Neuron (in vitro differentiated cells): ENCODE results near the gene MTA1.

Experiments
- H2AFZ ChIP-seq: one replicate; pipeline ENCODE4 v1.6.1; 2013; ENCODE audit warnings: low read depth, mild to moderate bottlenecking, inconsistent platforms, low read length, moderate library complexity
- H3K27me3 ChIP-seq: one replicate; pipeline ENCODE4 v1.6.1; 2013; ENCODE audit warnings: low read length; ENCODE audit not compliant: insufficient read depth
- H3K36me3 ChIP-seq: one replicate; pipeline ENCODE4 v1.6.1; 2013; ENCODE audit warnings: low read length; ENCODE audit not compliant: insufficient read depth
- H3K4me1 ChIP-seq: one replicate; pipeline ENCODE4 v1.6.1; 2013; ENCODE audit warnings: low read length; ENCODE audit not compliant: insufficient read depth
- H3K4me3 ChIP-seq: 2 replicates; pipeline ENCODE4 v1.5.1; 2013; ENCODE audit warnings: mild to moderate bottlenecking, low read length, moderate library complexity
- H3K9me3 ChIP-seq: one replicate; pipeline ENCODE4 v1.6.1; 2013; ENCODE audit warnings: low read length

MTA1 gene

DNA sequence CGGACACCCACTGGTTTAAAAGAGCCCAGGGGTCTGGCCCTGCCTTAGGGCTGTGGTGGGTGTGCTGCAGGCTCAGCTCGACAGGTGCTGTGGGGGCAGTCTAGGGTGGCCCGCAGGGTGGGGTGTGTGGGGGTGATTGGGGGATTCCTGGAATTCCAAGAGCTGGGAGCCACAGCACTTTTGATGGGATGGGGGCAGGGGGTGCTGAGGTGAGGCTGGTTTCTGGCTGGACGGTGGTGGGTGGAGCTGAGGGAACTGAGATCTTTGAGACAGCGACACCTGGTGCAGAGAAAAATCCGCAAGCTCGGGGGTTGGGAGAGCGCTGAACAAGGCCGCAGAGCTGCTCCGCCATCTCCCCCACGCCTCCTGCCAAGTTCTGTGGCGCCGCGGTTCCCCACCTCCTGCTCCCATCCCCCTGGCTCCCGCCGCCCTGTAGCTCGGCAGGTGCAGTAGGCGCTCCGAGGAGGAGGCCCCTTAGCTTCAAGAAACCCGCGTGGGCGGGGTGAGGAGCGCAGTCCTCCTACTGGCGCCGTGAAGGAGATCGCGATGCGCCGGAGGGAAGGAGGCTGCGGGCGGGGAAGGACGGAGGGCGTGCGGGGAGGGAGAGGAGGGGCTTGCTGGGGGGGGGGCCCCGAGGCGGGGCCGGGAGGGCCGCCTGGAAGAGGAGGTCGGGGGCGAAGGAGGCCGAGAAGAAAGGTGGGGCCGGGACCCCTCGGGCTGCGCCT lies 70.1 kb downstream of the MTA1 start:
- Histone ChIP-seq H3K27me3 (no peaks in the 10 kb centered on the region), H3K4me3 (peak overlapping the region; percentile 60), H3K9me3 (no peaks in the 10 kb centered on the region), H3K36me3 (no peaks in the 10 kb centered on the region), H3K4me1 (peaks cover 35% of the 10 kb centered on the region), H2AFZ (peak overlapping the region; percentile 86)

GRCh38 chr14:105490267-105490571 lies 70.6 kb downstream of the MTA1 start:
- no peaks in the 10 kb centered on the region for H3K27me3 ChIP-seq
- peak overlapping the region; percentile 86 for H2AFZ ChIP-seq
- no peaks in the 10 kb centered on the region for H3K9me3 ChIP-seq
- H3K4me1 ChIP-seq: peaks cover 29% of the 10 kb centered on the region
- H3K4me3 ChIP-seq: peak overlapping the region; percentile 60
- no peaks in the 10 kb centered on the region for H3K36me3 ChIP-seq

DNA sequence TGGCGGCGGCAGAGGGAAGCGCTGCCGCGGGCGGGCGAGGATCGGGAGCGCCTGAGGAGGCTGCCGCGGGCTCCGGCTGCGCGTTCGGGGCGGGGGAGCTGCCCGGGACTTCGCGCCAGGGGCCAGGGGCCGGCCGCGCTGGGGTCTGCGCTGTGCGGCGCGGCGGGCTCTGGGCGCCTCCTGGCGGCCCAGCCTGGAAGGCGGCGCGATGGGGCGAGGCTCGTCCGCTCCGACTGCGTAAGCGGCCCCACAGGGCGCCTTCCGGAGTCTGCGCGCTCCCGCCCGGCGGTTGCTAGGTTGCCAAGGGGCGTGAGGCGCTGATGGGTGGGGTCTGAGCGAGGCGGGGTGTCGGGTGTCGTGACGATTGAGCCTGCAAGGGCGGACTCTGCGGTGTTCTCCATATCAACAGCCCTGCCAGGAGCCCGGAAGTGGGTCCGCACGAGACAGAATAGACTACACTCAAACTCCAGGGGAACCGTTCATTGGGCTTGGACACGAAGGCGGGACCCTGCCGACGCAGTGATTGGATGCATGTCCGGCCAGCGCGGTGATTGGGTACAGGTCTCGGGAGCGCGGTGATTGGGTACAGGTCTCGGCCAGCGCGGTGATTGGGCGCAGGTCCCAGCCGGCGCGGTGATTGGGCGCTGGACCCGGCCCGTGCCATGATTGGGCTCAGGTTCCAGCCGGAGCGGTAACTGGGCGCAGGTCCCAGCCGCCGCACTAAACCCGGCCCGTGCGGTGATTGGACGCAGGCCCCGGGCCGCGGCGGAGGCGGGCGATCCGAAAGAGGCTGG lies 71.1 kb downstream of the MTA1 start, which contains the start of gene TEDC1:
TSS of gene TEDC1 (plus strand) at position 675 of the 794 bp plus-strand sequence. CDS start 130 bp downstream, outside the sequence.
- Histone ChIP-seq H3K4me3 (peak within 1 kb of the TSS; percentile 60), H3K27me3 (no peaks in the 10 kb centered on the region), H2AFZ (peak within 1 kb of the TSS; percentile 86), H3K9me3 (no peaks in the 10 kb centered on the region), H3K36me3 (no peaks in the 10 kb centered on the region), H3K4me1 (peaks cover 24% of the 10 kb centered on the region)

DNA sequence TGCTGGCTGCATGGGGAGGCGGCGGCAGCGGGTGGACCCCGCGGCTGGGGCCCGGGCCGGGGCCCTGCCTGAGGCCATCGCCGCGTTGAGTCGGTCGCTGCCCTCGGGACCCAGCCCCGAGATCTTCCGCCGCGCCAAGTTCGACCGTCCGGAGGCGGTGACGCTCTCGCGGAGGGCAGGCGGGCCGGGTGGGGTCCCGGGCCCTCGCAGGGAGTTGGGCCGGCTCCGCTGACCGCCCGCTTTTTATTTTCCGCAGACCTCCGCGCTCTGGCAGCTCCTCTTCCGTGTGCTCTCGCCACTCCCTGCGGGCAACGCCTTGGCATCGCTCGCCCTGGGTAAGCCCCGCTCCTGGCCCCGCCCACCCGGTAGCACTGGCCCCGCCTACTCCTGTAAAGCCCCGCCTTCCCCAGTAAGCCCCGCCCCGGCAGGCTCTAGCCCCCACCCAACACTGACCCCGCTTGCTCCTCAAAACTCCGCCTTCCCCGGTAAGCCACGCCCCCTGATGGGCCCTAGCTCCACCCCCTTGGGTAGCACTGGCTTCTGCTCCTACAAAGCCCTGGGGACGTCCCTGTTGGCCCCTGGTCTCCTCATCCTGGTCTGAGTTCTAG lies 71.8 kb downstream of the MTA1 start:
- Histone ChIP-seq H3K4me3 (peak overlapping the region; percentile 51), H3K27me3 (no peaks in the 10 kb centered on the region), H3K4me1 (peaks cover 19% of the 10 kb centered on the region), H3K9me3 (no peaks in the 10 kb centered on the region), H3K36me3 (no peaks in the 10 kb centered on the region), H2AFZ (no peak overlapping the region)

GRCh38 chr14:105492031-105492970 lies 72.7 kb downstream of the MTA1 start:
- H3K4me1 ChIP-seq: peaks cover 19% of the 10 kb centered on the region
- no peaks in the 10 kb centered on the region for H3K9me3 ChIP-seq
- no peaks in the 10 kb centered on the region for H3K27me3 ChIP-seq
- no peak overlapping the region for H2AFZ ChIP-seq
- H3K36me3 ChIP-seq: no peaks in the 10 kb centered on the region
- peak overlapping the region; percentile 51 for H3K4me3 ChIP-seq

DNA sequence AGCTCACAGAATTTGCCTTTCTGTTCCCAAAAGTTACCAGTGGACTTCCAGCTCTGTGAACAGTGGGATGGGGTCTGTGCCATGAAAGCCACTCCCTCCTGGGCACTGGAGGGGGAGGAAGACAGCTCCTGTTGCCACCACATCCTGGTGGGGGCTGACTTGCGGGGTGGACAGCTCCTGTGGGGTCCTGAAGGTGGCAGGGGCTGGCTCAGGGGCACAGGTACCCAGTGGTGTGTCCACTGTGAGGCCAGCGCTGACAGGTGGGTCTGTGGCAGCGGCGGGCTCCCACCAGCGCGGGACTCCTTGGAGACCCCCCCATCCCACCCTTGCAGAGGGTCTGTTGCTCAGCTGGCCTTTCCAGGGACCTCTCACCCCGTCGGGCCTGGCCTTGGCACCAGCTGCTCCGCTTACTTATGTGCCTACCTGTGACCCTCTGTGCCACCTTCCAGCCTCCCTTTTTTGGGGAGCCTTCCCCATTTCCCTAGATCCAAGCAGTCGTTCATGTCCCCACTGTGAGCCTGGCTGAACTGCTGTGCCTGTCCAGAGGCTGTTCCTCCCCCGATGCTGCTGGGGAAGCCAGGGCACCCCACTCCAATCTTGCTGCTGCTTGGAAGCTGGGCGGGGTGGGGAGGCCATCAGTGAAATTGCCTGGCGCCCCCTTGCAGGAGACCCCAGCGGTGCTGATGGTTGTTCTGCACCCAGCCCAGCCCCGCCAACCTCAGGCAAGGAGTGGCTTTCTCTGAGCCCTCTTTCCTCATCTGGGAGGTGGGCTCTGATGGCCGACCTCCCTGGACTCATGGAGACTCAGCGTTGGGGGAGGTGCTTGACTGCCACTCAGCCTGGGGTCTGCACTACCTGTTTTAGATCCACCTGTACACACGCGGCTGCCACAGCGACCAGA lies 73.6 kb downstream of the MTA1 start:
- Histone ChIP-seq H3K27me3 (no peaks in the 10 kb centered on the region), H2AFZ (no peak overlapping the region), H3K36me3 (no peaks in the 10 kb centered on the region), H3K4me3 (no peak overlapping the region), H3K9me3 (no peaks in the 10 kb centered on the region), H3K4me1 (peaks cover 13% of the 10 kb centered on the region)

- Histone ChIP-seq H3K27me3 (no peaks in the 10 kb centered on the region), H3K4me1 (peaks cover 6% of the 10 kb centered on the region), H3K9me3 (no peaks in the 10 kb centered on the region), H3K36me3 (no peaks in the 10 kb centered on the region), H3K4me3 (no peak overlapping the region), H2AFZ (no peak overlapping the region)
These were observed 74.4 kb downstream of the MTA1 start for GRCh38 chr14:105493921-105494605.

DNA sequence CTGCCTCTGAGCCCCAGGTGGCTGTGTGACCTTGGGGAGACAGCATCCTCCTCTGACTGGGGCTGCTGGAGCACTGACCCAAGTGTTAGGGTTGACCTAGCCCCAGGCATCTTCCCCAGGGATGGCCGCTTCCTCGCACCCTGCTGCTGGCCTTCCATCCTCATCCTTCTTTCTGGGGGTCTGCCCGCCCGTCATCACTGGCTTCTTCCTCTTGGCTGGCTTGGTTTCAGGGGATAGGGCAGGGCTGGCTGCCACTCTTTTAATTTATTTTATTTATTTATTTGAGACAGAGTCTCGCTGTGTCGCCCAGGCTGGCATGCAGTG lies 74.9 kb downstream of the MTA1 start:
- H3K4me3 ChIP-seq: no peak overlapping the region

GRCh38 chr14:105495101-105495989 lies 75.7 kb downstream of the MTA1 start:
- Histone ChIP-seq H3K27me3 (no peaks in the 10 kb centered on the region), H3K4me1 (peaks cover 4% of the 10 kb centered on the region), H2AFZ (no peak overlapping the region), H3K4me3 (no peak overlapping the region), H3K36me3 (no peaks in the 10 kb centered on the region), H3K9me3 (no peaks in the 10 kb centered on the region)

More for the DNA sequence above, 74.9 kb downstream of the MTA1 start:
- Histone ChIP-seq H3K27me3 (no peaks in the 10 kb centered on the region), H2AFZ (no peak overlapping the region), H3K4me1 (peaks cover 4% of the 10 kb centered on the region), H3K9me3 (no peaks in the 10 kb centered on the region), H3K36me3 (no peaks in the 10 kb centered on the region)

DNA sequence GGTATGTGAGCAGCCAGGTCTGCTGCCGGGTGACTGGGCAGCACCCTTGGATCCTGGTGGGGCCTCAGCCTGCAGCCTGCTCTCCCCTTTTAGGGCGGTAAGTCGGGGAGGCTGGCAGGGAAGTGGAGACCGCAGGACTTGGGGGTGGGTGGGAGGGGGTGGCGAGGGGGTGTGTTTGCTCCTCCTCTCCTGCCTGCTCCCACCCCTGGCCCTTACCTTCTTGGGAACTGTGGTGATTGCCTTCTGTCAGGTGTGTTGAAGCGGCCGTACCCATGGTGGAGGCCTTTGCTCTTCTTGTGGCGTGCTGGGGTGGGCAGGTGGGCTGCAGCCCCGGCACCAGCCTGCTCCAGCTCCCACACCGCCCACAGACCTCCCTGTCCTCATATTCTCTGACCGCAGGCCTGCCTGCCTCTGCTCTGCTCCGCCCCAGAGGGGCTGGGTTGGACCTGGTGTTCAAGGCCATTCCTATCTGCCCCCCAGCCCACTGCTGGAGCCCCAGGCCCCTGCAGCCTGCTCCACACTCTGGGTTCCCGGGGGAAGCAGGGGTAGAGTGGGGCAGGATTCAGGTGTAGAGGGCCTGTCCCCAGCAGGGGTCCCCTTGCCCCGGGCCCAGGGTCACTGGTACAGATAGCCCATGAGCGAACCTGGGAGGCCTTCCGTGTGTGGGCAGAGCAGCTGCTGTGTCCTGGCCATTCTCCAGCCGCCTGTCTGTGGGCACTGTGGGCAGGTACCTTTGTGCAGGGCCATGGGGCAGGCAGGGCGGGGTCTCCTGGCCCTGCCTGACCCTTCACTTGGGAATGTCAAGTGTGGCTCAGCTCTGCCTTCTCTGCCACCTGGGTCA lies 76.6 kb downstream of the MTA1 start:
- H3K4me1 ChIP-seq: peaks cover 4% of the 10 kb centered on the region
- no peaks in the 10 kb centered on the region for H3K27me3 ChIP-seq
- H3K4me3 ChIP-seq: no peak overlapping the region
- no peaks in the 10 kb centered on the region for H3K36me3 ChIP-seq
- H2AFZ ChIP-seq: no peak overlapping the region
- no peaks in the 10 kb centered on the region for H3K9me3 ChIP-seq
